HEK293T (cell line): Measurements from ENCODE around the gene LAMC1.

Experiments
- BHLHE40 ChIP-seq: fragments of 450-650 bp; IDR thresholded peaks from 2 replicates; pipeline ENCODE4 v1.6.1; 2016; ENCODE audit warnings: mild to moderate bottlenecking, moderate library complexity, borderline replicate concordance
- FOXA1 ChIP-seq: fragments of 450-650 bp; IDR thresholded peaks from 2 replicates; pipeline ENCODE4 v1.6.1; 2016; ENCODE audit warnings: mild to moderate bottlenecking
- LEF1 ChIP-seq: fragments of 450-650 bp; IDR thresholded peaks from 2 replicates; pipeline ENCODE4 v1.6.1; 2017; ENCODE audit warnings: mild to moderate bottlenecking, borderline replicate concordance
- PKNOX1 ChIP-seq: fragments of 450-650 bp; IDR thresholded peaks from 2 replicates; pipeline ENCODE4 v1.6.1; 2016
- SP1 ChIP-seq: fragments of 450-650 bp; IDR thresholded peaks from 2 replicates; pipeline ENCODE4 v1.6.1; 2017
- ZNF384 ChIP-seq: fragments of 450-650 bp; IDR thresholded peaks from 2 replicates; pipeline ENCODE4 v1.6.1; 2016

GRCh38 chr1:183155939-183156338 lies 132.7 kb downstream of the LAMC1 start:
- no peak for TF ChIP-seq BHLHE40
- TF ChIP-seq SP1, result no peak
- TF ChIP-seq FOXA1, result no peak
- TF ChIP-seq LEF1, result no peak
- TF ChIP-seq PKNOX1, result no peak
- TF ChIP-seq ZNF384, result no peak
